ENCODE measurements around the gene TTC8.

The TTC8 gene

GRCh38 chr14:88919502-88919901, 95.1 kb downstream of the TTC8 start:
- Histone ChIP-seq H3K9me3 (ENCODE audit: control insufficient read depth in 1 of 2, low read length in 2 of 2) (no peaks in the 10 kb centered on the region), H3K36me3 (ENCODE audit: control insufficient read depth in 1 of 2, insufficient read depth in 2 of 2, low read length in 2 of 2) (no peaks in the 10 kb centered on the region), H3K4me1 (ENCODE audit: control insufficient read depth in 1 of 2, insufficient read depth in 2 of 2, low read length in 2 of 2) (no peaks in the 10 kb centered on the region), H3K9ac (ENCODE audit: low read depth in 1 of 2, low read length in 2 of 2) (no peak overlapping the region), H3K27ac (ENCODE audit: low read depth, low read length) (no peak overlapping the region), H3K4me3 (ENCODE audit: low read depth in 1 of 2, low read length in 2 of 2) (no peak overlapping the region), H3K27me3 (ENCODE audit: control insufficient read depth in 1 of 2, insufficient read depth in 2 of 2, low read length in 2 of 2) (peaks cover 0 to 4% of the 10 kb centered on the region in 2 donors)
